Stimulated activated CD8-positive, alpha-beta memory T cell treated with anti-CD3 and anti-CD28 coated beads, Interleukin-15, amount 100 ng/mL, for 24 hours (primary cell): Measurements from ENCODE around the gene FGF14.

Source experiments
- DNase-seq: peaks from one replicate; pipeline ENCODE4 v3.0.0-alpha.2; 2020; ENCODE audit warnings: low read depth

Gene FGF14

DNA sequence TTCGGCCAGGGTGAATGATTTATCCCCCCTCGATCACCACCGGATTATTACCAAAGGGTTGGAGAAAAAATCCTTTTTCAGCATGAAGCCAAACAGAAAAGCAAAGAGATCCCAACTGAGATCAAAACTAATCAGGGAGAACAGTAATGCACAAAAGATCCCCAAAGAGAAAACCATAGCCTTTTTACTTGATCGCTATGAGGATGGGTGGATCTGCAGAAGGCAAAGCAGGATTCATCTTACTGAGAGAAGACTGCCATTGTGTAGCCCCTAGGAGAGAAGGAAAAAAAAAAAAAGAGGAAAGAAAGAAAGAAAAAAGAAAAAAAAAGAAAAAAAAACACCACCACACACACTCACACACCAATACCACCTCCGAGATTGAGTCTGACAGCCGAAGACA, at the start of gene FGF14:
Gene FGF14, minus strand, starts transcription at position 283 of the 400 bp plus-strand sequence.
- DNase-seq: no peak

DNA sequence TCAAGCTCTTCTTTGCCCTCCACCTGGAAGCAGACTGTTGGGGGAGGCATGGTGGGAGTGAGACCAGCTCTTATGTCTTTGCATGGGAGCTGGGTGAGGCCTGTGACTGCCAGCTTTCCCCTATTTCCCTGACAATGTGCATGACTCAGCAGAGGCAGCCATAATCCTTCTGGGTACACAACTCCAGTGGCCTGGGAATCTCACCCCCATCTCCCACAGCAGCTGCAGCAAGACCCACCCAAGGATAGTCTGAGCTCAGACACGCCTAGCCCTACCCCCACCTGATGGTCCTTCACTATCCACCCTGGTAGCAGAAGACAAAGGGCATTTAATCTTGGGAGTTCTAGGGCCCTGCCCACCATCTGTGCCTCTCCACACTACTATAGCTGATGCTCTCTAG, 41.4 kb upstream of the FGF14 start:
- DNase-seq: no peak

DNA sequence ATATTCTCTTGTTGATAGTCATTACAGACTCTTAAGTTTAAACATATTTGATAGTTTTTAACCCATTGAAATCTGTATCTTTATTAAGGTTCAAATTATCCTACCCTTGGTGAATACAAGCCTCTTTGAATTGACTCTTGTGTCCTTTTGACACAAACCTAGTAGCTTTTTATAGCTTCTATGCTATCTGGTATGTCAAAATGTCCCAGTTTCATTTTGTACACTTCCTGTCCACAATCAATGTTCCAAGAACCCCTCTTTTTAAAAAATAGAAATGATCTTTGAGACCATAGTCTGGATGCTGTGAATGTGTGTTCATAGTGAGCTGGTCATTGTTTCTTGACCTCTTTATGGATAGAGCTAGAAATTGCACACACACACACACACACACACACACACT, 39.2 kb upstream of the FGF14 start:
- DNase-seq: no peak

DNA sequence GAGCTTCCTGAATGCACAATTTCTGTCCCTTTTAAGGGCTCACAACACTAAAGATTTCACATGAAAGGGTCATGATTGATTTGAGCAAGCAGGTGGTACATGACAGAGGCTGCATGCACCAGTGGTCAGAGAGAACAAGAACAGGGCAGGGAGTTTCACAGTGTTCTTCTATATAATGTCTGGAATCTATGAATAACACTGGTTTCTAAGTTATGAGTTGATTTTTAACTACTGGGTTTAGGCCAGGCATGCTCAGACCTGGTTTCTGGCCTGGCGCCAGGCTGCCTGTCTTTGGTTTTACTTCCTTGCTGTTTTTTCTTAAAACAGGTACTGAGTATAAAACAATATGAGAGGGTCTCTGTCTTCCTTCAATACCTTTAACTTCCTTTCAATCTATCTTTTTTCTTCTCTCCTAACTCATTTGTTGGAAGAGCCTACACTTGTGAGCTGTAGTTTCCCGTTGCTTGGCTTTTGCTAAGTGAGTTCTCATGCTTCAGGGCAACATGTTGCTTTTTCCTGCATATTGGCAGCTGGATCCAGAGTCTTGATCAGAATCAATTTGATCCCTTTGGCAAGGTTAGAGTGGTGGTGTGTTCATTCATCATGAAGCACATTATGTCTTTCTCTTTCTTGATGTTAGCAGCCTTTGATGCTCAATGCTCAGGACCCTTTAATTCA, 38.5 kb upstream of the FGF14 start:
- no peak for DNase-seq

DNA sequence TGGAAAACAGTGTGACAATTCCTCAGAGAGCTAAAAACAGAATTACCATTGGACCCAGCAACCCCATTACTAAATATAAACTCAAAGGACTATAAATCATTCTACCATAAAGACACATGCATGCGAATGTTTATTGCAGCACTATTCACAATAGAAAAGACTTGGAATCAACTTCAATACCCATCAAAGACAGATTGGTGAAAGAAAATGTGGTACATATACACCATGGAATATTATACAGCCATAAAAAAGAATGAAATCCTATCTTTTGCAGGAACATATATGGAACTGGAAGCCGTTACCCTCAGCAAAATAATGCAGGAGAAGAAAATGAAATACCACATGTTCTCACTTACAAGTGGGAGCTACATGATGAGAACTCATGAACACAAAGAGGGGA, 20.8 kb upstream of the FGF14 start:
- no peak for DNase-seq

DNA sequence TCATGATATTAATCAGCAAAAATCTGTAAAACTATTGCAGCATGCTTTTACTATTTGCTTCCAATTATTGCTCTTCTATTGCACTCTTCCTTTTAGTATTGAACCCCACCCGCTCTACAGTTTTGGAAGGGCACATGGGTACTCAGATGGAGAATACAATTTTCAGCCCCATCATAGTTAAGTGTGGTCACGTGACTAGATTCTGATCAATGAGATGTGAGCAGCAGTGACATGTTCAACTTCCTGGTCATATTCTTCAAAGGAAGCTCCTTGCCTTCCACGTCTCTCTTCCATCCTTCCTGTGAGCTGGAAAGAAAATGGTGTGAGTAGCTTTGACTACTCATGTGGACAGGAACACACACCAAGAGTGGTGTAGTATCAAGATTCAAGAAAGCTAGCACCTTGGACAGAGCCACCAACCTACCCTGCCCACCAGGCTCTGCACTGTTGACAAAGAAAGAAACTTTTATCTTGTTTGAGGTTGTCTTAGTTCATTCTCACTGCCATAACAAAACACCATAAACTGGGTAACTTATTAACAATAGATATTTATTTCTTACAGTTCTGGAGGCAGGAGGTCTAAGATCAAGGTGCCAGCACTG, 3.8 kb upstream of the FGF14 start:
- DNase-seq: no peak

DNA sequence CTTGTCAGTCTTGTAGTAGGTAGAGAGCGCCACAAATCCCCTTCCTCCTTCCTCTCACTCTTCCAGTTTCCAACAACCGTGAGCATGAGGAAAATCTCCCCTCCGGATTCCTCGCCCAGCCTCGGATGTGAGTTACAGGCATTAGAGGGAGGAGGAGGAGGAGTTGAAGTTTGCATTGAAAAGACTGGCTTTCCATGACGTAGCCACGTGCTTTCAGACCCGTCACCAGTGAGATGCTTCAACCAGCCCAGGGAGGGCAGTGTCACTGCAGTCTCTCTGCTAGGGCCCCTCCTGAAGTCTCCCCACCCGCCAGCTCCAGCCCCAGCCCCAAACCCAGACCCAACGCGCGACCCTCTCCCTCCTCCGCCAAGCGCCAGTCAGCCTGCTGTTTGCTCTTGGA, 442 bp upstream of the FGF14 start:
- DNase-seq: no peak

DNA sequence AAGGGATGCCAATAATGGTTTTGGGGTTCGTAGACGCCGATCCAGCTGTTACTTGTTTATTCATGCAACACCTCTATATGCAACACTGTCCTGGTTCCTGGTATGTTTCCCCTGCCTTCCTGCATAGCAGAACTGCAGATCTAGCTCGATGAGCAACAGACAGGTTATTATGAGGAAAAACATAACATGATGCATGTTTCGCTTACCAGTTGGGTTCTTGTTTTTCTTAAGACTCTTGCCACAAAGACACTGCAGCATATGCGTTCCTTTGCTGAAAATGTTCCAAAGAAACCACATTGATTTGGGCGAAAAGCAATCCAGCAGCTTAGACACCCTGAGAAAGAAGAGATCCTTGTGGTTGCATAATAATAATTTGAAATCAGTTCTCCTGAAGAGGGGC, 583 bp downstream of the FGF14 start:
- no peak for DNase-seq

DNA sequence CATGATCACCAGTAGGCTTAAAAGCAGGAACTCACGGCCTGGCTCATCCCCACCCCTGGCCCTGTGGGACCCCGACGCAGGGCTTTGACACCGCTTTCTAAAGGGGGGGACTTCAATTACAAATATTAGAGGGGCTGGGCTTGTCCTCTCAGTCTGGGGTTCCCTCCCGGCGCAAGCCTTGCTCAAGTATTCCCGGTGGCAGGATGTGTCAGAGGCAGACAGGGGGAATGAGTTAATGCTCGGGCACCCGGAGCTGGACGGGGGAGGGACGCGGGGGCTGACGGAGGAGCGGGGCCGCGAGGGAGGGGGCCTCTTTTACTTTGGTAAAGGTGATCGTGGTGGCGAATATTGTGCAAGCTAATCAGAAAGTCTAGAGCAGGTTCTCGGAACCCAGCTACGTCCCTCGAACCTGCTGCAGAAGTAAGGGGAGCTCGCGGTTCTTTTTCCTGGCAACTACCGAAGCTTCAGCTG, 1.1 kb downstream of the FGF14 start:
- DNase-seq: no peak

DNA sequence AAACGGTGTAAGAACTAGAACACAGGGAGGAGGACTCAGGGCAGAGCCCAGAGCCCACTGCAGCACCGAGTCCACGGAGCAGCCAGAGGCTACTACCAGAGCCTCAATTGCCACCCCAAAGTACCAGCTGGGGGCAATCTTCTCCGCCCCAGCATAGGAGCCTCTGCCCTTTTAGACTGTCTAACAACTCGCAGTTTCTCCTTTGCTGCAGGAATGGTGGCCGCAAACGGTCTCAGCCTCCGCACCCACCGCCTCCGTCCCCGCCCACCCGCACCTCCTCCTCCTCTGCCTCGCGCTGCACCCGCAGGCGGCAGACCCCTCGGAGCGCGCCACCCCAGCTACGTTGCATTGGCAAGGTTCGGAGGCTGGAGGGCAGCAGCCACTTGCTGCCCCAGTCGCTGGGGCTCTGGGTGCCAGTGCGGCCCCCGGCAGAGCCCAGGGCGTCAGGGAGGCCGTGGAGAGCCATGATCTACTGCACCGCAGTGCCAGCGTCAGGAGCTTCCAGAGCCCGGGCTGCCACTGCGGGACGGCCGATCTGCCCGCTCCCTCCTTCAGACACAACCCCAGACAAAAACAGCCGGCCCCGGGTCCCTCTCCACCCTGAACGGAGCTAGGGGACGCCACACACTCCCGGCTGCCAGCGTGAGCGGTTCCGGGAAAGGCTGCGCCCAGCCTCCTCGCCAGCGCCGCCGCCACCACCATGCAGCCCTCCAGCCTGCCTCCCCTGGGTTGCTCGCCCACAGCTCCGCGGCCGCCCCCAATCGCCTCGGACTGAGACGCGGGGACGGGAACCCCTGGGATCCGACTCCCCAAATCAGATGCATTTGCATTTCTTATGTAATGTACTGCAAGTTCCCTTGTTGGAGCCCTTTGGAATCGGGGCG, 1.8 kb downstream of the FGF14 start:
- DNase-seq: no peak

DNA sequence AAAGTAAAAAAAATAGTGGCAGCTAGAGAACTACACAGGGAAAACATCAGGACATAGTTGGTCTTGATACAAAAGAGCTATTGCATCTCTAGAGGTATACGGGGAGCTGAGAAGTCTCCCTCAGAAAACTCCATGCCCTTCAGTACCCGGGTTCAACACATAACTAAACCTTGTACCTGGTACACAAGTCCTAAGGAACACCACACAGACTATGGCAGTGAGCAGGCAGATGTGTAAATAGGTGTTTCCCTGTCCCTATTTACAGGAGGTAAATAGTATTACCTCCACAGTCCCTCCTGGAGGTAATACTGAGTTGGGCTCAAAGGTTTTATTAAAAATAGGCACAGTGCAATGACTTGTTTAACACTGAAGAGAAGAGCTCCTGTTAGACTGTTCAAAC, 5.9 kb downstream of the FGF14 start:
- DNase-seq: no peak

DNA sequence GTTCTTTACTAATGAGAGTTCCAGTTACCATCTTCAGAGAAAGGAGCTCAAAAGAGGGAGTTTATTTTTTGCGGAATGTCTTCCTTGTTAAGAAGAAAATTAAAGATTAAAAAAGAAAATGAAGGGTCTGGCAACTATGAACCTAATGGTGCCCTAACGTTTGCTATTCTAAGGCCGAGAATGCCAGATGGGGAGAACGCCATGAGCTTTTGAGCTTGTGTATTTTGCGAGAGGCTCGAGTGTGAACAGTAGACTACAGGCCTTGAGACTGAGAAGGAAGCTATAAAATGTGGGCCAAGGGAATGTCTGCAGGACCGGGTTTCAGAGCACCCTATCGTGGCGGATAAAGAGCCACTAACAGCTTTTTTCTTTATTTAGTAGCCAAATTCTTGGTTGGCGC, 6.7 kb downstream of the FGF14 start:
- DNase-seq: no peak

DNA sequence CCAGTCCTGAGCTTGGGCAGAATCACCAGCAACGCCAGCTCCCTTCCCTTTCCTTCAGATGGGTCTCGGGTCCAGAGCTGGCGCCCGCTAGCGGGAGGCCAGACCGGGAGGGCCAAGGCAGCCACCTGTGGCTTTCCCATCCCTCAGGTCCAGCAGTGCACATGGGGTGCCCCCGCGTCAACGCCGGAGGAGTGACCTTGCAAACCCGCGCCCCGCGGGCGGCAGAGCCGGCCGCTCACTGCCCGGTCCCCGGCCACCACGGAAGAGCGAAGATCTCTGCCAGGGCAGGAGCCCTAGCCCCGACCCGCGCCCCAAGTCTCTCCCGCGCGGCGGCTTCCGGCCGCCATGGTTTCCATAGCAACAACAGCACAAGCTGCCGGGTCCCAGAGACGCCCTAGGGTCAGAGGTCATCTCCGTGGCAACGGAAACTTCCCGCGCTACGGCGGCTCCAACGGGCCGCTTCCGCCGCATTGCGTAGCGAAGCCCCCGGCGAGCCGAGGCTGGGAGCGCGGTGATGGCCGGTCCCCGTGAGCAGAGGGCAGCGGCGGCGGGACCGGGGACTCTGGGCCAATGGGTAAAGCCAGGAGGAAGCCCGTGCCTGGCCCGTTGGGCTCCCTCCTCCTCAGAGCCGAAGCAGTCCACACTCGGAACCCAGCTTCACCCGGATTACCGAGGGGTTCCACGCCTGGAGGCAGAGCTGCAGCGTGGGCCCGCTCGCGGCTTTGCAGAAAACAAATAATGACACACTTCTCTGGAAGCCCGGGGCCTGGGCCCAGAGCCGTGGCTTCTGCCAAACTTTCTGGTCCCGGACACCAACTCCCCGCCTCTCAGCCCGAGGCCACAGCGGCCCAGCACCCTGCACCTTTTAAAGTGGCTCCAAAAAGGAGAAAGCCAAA, 7.4 kb downstream of the FGF14 start:
- DNase-seq: peak; percentile 94

DNA sequence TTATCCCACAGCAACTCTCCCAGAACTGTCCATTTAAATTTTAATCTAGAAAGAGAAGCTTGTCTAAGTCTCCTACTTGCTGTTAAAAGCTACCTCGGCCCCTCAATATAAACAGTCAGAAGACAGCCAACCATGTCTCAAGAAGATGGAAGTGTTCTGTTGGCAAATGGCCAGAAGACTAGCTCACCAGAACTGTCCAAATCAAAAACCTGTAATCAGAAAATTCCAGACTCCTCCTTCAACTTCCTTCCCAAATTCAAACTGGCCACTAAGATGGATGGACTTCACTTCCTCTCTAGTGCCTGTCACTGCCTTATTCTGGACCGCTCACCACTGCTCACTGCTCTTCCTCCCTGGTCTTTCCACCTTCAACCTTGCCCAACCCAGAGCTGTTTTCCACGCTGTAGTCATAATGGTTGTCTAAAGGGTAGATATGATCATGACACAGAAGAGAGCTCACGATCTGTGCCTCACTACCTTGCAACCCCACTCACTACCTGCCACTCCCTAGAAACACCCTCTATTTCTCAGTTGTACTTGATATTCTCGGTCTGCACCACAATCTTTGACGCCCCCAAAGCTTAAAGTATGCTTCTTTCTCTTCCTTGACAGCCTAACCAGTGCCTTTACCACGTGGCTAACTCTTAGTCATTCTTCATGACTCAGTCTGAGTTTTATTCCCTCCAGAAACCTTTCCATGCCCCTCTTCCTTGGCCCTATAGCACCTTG, 9.2 kb downstream of the FGF14 start:
- no peak for DNase-seq

DNA sequence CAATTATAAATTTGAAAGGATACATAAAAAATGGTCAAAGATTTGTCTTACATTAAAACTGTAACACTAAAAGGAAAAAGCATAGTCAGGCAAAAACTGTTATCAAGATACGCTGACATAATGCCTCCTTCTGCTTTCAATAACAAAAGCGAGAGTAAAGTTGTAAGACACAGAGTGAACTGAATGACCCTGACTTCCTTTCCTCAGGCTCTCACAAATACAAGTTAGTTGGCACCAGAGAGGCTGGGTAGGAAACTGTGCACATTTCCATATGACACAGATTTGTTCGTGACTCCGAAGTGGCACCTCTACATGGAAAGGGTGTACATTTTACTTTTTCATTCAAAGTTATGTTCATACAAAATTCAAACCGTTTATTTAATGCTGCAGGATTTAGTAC, 15.4 kb downstream of the FGF14 start:
- DNase-seq: no peak

DNA sequence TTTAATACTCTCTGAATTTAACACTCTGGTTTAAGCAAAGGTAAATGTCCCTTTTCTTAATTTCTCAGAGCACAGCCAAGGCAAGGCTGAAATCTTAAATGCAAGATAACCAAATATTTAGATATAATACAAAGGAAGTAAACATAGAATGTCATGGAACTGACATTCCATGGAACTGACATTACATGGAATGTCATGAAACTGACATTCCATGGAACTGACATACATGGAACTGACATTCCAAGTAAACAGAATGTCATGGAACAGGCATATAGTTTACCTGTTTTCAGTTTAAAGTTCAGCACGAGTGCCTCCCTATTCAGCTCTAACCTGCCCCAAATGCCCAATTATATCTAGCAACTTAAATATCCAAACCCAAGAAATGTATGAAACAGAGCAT, 21.8 kb downstream of the FGF14 start:
- no peak for DNase-seq

DNA sequence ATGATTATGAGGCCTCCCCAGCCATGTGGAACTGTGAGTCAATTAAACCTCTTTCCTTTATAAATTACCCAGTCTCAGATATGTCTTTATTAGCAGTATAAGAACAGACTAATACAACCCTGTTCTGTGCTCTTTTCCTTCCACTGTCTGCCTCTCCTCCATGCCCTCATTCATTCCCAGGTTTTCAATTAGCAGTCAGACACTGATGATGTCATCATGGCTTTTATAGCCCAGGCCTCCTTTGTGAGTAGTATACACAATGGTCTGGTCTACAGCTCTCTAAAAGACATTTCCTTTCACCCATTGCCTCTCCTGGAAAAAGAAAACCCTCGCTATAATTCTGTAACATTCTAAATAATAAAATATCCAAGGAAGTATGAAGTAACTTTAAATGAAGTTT, 25.5 kb downstream of the FGF14 start:
- DNase-seq: no peak

DNA sequence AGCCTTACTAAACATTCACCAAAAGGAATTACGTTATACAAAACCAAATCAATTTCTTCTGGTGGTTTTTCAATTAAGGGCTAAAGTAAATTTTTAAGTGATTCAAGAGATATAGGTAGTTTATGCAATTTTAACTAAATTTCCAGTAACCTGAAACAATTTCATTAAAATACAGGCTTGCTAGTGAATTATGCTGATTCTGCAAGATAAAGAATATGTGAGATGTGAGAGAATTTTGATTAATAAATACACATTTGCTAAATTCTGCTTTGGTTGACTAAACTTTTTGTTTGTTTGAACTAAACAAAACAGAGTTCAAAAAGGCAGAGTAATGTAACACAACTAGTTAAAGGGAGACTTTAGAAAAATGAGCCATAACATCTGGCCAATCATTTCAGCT, 27.1 kb downstream of the FGF14 start:
- DNase-seq: no peak

DNA sequence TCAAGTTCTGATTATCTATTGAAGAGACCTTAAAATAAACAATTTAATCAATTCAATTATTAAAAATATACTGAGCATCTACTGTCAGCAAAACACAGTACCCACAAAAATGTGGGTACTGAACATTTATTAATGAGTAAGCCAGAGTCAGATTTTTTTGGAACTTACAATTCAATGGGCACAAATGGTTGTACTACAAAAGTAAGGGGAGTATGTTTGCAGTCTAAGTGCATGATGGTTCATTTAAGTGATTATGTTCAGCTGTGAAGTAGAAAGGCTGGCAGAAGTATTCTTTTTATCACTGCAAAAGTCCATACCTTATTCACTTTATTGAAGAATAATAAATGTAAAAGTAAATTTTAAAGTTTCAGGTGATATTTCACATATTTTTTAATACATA, 27.6 kb downstream of the FGF14 start:
- no peak for DNase-seq

DNA sequence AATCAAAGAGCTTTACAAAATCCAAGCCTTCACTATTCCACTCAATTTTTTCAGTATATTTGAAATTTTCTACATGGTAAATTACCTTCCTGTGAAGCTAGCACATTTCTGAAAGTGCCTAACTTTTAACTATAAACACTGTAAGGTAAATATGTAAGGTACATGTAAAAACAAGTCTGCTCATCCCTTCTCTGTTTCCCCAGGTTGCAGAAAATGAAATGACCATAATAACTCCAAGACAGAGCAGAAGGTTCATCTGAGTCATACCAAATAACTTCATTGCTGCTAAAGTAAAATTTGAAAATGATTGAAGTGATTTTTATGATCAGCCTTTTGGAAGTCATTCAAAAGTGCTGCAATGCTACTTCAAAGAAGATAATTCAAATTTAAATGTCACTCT, 28.6 kb downstream of the FGF14 start:
- DNase-seq: no peak

DNA sequence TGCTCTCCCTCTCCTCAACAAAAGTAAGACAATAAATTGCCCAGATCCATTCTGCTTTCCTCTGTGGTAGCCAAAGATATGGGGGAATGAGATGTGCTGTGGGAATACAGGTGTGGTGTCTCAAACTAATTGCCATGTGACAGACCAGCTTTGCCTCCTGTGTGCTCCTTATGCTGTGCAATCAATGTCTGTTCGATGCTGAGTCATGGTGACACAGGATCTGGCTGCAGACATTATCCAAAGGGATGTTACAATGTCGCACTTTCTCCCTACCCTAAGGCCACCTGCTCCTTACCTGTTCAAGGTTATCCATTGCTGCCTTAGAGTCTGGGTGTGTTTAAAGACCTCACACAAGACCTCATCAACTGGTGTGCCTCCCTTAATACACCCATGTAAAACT, 32.5 kb downstream of the FGF14 start:
- no peak for DNase-seq
